ENCODE results near the gene CAMTA1.
"Not testable (repeated sequence)": the region's sequence is repeated elsewhere in the genome, so short reads cannot be mapped to it uniquely, and the experiment has no call there.

Gene CAMTA1

DNA sequence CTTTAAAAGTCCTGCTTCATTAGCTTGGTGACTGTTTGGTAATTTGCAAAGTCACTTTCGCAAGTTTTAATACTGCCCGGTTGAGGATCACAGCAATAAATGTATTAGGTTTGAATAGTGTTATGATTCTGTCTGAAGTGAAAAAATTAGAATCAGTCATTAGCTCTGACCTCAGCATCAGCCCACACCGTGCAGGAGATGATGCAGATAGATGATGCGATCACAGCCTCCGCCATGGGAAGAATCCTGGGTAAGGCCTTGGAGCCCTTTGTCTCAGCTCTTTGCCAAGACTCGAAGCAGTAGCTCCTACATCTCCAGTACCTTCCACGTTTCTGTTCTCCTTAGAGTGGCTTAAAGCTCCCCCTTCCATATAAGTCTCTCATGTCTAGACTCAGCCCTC is 366.7 kb downstream of the CAMTA1 start:
- no peak for DNase-seq (ENCODE audit: low read depth)
- TF ChIP-seq, protein P1, sequence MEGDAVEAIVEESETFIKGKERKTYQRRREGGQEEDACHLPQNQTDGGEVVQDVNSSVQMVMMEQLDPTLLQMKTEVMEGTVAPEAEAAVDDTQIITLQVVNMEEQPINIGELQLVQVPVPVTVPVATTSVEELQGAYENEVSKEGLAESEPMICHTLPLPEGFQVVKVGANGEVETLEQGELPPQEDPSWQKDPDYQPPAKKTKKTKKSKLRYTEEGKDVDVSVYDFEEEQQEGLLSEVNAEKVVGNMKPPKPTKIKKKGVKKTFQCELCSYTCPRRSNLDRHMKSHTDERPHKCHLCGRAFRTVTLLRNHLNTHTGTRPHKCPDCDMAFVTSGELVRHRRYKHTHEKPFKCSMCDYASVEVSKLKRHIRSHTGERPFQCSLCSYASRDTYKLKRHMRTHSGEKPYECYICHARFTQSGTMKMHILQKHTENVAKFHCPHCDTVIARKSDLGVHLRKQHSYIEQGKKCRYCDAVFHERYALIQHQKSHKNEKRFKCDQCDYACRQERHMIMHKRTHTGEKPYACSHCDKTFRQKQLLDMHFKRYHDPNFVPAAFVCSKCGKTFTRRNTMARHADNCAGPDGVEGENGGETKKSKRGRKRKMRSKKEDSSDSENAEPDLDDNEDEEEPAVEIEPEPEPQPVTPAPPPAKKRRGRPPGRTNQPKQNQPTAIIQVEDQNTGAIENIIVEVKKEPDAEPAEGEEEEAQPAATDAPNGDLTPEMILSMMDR (IDR thresholded peaks at IDR 0.05; ENCODE audit: insufficient read depth, low read depth, low read length, missing control alignments), result no peak
- H3K4me3 ChIP-seq (ENCODE audit: low read depth, low read length), result no peak overlapping the region

DNA sequence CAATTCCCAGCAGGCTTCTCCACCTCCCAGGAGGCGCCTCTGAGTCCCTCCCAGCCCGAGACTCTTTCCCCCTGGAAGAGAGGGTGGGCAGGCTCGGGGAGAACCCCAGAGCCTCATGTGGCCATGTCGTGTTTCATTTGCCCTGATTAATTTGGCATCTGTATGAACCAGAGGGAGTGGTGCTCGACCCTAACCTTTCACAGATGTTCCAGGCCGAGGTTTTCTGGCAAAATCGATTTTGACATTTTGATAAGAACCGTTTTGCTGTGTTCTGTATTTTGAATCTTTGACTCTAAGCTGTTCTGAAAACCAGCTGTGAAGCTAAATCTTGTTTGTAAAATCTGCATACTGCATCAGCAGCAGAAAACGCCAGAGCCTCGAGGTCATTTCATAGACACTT is 367.4 kb downstream of the CAMTA1 start:
- no peak for DNase-seq (ENCODE audit: low read depth)
- no peak overlapping the region for H3K4me3 ChIP-seq (ENCODE audit: low read depth, low read length)
- TF ChIP-seq, protein P1 (IDR thresholded peaks at IDR 0.05; ENCODE audit: insufficient read depth, low read depth, low read length, missing control alignments), result no peak

GRCh38 chr1:7153464-7153863 is 368.2 kb downstream of the CAMTA1 start:
- TF ChIP-seq, protein P1 (IDR thresholded peaks at IDR 0.05; ENCODE audit: insufficient read depth, low read depth, low read length, missing control alignments), result no peak
- DNase-seq (ENCODE audit: low read depth), result no peak

GRCh38 chr1:7159116-7159781 is 374.0 kb downstream of the CAMTA1 start:
- TF ChIP-seq, protein P1 (IDR thresholded peaks at IDR 0.05; ENCODE audit: insufficient read depth, low read depth, low read length, missing control alignments), result no peak
- no peak for DNase-seq (ENCODE audit: low read depth)

More at GRCh38 chr1:7153464-7153863, 368.2 kb downstream of the CAMTA1 start:
- no peak overlapping the region for H3K4me3 ChIP-seq (ENCODE audit: low read depth, low read length)

GRCh38 chr1:7168554-7168953 is 383.3 kb downstream of the CAMTA1 start:
- H3K4me3 ChIP-seq (ENCODE audit: low read depth, low read length); DNase-seq (ENCODE audit: low read depth): not testable (repeated sequence)

More at GRCh38 chr1:7159116-7159781, 374.0 kb downstream of the CAMTA1 start:
- H3K4me3 ChIP-seq (ENCODE audit: low read depth, low read length), result no peak overlapping the region

DNA sequence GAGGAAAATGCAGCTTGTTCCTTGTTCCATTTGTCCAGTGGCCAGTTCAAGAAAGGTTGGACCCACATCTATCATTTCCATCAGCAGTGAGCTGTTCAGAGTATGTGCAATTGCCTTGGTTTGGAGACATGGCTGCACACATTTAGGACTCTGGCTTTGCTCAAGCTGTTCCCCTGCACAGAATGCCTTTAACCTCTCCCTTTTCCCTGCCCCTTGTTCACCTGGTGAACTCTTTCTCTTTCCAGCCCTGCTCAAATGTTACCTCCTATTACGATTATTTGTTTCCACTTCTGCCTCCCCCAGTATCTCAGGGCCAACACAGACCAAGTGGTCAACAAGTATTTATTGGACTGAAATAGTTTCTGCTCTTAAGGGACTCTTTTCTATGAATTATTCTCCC is 385.9 kb downstream of the CAMTA1 start:
- DNase-seq (ENCODE audit: low read depth), result no peak
- TF ChIP-seq, protein P1 (IDR thresholded peaks at IDR 0.05; ENCODE audit: insufficient read depth, low read depth, low read length, missing control alignments), result no peak
- H3K4me3 ChIP-seq (ENCODE audit: low read depth, low read length), result no peak overlapping the region

GRCh38 chr1:7171574-7171973 is 386.3 kb downstream of the CAMTA1 start:
- no peak for DNase-seq (ENCODE audit: low read depth)
- H3K4me3 ChIP-seq (ENCODE audit: low read depth, low read length), result no peak overlapping the region

More at GRCh38 chr1:7171574-7171973, 386.3 kb downstream of the CAMTA1 start:
- TF ChIP-seq, protein P1 (IDR thresholded peaks at IDR 0.05; ENCODE audit: insufficient read depth, low read depth, low read length, missing control alignments), result no peak

Measured in GM12865 (cell line).